ENCODE measurements around the gene RNF208.

Gene RNF208

GRCh38 chr9:137219757-137220316 is 2.2 kb downstream of the RNF208 start:
- Histone ChIP-seq H3K4me3 (no peak overlapping the region), H3K27ac (no peak overlapping the region)

DNA sequence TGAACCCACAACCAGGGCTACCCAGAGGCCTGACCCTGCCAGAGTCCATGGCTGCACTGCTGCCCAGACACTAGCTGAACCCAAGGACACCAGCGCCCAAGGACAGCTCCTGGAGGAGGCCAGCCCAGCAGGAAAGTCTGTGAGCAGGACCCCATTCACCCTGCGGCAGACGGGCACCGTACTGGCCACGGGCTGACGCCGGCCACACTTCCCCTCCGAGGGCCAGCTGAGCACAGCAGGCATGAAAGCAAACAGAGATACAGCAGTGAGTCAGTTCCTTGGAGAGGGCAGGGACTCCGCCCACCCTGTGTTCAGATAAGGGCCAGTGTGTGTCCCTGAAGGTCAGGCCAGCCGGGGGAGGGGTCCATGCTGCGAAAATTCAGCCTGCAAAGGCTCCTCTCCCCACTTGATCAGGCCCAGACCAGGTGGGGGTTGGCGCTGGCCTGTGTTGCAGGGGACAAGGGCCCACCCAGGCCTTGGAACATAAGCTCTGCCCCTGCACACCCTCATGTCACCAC is 3.2 kb downstream of the RNF208 start:
- Histone ChIP-seq H3K27ac (peak overlapping the region in 13 of 21 experiments; percentile 62 to 92 (median 83)), H3K4me3 (peak overlapping the region in 1 of 7 experiments; percentile 39)

GRCh38 chr9:137218212-137218753 is 3.8 kb downstream of the RNF208 start:
- H3K4me3 ChIP-seq: peak overlapping the region in 6 of 7 experiments; percentile 16 to 39 (median 26)
- H3K27ac ChIP-seq: peak overlapping the region in 17 of 21 experiments; percentile 49 to 92 (median 83)

DNA sequence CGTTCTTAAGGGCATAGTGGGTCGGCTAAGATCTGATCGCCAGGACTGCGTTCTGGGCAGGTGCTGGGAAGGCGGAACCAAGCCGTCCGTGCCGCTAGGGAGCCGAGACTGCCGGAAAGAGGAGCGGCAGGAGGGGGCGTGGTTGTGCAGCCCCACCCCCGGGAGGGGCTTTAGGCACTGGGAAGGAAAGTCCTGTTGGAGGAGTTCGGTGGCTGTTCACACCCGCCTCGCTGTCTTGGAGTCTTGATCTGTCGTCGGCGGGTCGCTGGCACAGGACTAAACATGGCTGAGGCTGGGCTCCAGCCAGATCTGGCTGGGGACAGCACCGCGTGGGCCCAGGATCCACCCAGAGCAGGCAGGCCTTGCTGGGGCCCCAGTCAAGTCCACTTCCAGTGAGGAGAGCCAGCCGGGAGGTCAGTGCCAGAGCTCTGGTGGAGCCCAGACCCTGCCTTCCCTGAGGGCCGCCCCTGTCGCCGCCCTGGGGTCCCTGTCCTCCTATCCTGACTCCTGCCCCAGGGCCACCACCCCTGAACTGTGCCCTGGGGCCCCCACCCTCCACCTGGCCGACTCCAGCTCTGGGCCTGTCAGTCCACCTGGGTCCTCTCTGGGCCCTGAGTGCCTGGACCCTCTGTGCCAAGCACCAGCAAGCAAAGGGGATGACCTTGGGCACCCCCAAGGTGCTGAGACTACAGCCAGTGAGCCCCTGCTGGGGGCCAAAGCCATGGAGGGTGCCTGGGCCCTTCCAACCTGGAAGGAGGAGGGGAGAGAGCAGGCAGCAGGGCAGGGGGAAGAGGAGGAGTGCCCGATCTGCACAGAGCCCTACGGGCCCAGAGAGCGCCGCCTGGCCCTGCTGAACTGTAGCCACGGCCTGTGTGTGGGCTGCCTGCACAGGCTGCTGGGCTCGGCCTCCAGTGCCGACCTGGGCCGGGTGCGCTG is 4.5 kb downstream of the RNF208 start:
- Histone ChIP-seq H3K27ac (peak overlapping the region in 20 of 21 experiments; percentile 30 to 92 (median 82)), H3K4me3 (peak overlapping the region; percentile 6 to 39 (median 26))

- peak overlapping the region in 11 of 21 experiments; percentile 23 to 92 (median 83) for H3K27ac ChIP-seq
- peak overlapping the region in 1 of 7 experiments; percentile 39 for H3K4me3 ChIP-seq
These were observed 5.7 kb downstream of the RNF208 start for GRCh38 chr9:137216188-137216965.

- no peak overlapping the region for H3K4me3 ChIP-seq
These were observed 6.6 kb downstream of the RNF208 start for GRCh38 chr9:137215196-137215986.

GRCh38 chr9:137214620-137215019 is 7.4 kb downstream of the RNF208 start:
- Histone ChIP-seq H3K27ac (no peak overlapping the region), H3K4me3 (no peak overlapping the region)

More at GRCh38 chr9:137215196-137215986, 6.6 kb downstream of the RNF208 start:
- H3K27ac ChIP-seq: peak overlapping the region in 1 of 21 experiments; percentile 10

DNA sequence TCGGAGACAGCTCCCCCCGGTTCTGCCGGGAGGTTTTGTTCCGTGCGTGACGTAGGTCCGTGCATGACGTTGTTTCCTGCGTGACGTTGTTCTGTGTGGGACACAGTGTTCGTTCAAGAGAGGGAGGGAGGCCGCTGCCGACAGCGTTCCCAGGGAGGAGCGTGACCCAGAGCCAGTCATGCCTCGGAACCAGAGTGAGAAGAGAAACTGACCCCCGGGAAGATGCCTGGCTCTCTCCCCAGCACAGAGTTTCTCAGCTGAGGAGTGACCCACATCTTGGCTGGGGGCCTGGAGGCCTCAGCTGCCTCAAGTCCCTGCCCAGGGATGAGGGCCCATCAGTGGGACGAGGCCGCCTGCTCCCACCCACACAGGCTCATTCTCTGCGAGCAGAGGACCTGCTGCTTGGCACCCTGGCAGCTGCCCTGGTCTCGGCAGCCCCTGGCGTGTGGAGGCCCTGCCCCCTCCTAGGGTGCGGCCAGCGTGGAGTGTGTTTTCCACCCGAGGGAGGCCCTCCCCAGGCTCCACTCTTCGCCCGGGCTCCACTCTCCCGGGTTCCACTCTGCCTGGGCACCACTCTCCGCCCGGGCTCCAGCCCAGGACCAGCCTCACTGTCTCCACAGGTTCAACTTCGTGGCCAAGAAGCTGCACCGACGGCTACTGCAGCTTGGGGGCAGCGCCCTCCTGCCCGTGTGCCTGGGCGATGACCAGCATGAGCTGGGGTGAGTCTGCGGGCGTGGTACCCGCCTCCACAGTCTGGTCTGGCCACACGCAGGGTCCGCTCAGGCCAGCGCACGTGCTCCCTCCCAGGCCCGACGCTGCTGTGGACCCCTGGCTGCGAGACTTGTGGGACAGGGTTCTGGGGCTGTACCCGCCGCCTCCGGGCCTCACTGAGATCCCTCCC is 8.6 kb downstream of the RNF208 start:
- Histone ChIP-seq H3K27ac (no peak overlapping the region), H3K4me3 (no peak overlapping the region)

- Histone ChIP-seq H3K27ac (no peak overlapping the region), H3K4me3 (no peak overlapping the region)
These were observed 9.5 kb downstream of the RNF208 start for GRCh38 chr9:137212520-137212919.

DNA sequence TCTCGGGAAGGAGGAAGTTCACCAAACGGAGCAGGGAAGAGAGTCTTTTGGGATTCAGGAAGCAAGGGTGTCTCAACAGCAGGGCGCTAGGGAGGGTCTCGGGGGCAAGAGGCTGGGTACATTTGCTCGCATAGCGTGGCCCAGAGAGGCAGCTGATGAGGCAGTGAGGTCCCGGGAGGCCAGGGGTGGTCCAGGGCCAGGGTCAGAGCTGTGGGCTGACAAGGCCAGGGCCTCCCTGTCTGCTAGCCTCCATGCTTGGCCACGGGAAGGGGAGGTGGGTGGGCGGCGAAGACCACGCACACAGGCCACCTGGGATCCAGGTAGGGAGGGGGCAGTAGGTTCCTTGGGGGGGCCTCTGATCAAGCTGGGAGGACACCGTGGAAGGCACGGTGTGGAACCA is 10.5 kb downstream of the RNF208 start:
- Histone ChIP-seq H3K4me3 (no peak overlapping the region), H3K27ac (no peak overlapping the region)

DNA sequence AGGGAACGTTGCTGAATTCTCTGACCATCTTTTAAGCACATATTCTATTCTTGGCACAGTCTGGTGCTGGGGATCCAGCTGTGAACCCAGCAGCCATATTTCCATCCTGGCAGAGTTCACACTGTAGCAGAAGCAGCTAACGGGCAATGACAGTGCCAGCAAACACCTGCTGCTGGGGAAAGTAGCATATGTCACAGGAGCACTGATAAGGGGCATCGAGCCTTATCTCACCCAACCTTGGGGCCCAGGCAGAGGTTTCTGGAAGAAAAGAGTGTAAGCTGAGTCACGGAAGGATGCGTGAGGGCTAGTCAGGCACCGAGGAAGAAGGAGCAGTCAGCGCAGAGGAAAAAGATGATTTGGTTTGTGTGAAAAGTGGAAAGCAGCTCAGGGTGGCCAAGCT is 15.4 kb downstream of the RNF208 start:
- H3K4me3 ChIP-seq: peak overlapping the region in 3 of 7 experiments; percentile 93 to 99 (median 99)
- H3K27ac ChIP-seq: peak overlapping the region in 1 of 21 experiments; percentile 87

GRCh38 chr9:137205126-137206069 is 16.6 kb downstream of the RNF208 start, which contains the start of the genes NDOR1 and TMEM203:
Gene NDOR1, plus strand, starts transcription at chr9:137205700. Its CDS starts 78 bp downstream, at chr9:137205778.
Gene TMEM203, minus strand, starts transcription at chr9:137205648. Its CDS starts 234 bp downstream, at chr9:137205414.
- H3K4me3 ChIP-seq: peak within 1 kb of the TSS; percentile 68 to 99 (median 94)
- peak within 1 kb of the TSS; percentile 31 to 93 (median 86) for H3K27ac ChIP-seq

GRCh38 chr9:137204731-137205125 is 17.3 kb downstream of the RNF208 start:
- Histone ChIP-seq H3K27ac (peak overlapping the region in 20 of 21 experiments; percentile 80 to 93 (median 86)), H3K4me3 (peak overlapping the region; percentile 68 to 99 (median 94))

DNA sequence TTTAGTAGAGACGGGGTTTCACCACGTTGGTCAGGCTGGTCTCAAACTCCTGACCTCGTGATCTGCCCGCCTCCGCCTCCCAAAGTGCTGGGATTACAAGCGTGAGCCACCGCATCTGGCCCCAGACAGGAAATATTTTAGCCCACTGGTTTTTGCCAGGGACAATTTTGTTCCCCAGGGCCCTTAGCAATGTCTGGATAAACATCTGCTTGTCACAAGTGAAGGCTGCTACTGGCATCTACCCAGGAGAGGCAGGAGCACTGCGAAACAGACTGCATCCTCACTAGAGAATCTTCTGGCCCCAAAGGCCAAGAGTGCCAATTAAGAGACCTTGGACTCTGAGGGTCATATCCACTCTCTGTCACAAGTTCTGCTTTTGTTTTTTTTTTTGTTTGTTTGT is 19.1 kb downstream of the RNF208 start:
- no peak overlapping the region for H3K4me3 ChIP-seq
- H3K27ac ChIP-seq: no peak overlapping the region

DNA sequence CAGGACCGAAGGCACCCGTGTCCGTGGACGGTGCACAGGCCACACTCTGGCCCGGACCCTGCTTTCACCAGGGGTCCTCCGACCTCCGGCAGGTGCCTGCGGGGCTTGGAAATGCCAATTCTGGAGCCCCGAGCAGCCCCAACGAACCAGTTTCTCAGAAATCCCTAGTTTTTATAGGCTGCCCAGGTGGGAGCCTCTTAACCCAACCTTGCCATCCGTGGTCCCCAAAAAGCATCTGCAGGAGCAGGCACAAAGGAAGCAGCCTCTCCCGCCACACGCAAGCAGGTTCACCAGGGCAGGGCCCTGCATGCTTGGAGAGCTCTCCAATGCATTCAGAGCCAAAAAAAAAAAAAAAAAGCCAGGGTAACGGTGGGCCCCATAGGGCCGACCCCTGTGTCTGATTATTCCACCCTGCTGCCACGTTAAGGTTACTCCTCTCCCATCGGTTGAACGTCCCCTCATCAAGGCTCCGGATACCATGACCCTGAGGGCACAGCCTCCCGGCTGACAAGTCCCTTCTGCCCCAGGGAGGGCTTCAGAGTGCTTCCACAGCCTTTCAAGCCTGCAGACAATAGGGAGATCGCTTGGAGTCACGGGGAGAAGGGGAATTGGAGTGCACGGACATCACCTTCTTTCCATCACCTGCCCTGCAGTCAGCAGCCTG is 20.7 kb downstream of the RNF208 start:
- Histone ChIP-seq H3K4me3 (peak overlapping the region; percentile 45 to 71 (median 58)), H3K27ac (peak overlapping the region in 20 of 21 experiments; percentile 61 to 97 (median 82))

Data from skin epidermis (tissue), 12 donors.